ENCODE results near the gene IL19. TPM values are rescaled to one million over a fixed set of nuclear protein-coding genes. Genes with fewer than 3 reads are reported as not detected.

Gene IL19
- total and polyA plus RNA-seq, 9 of the 15 experiments (the other 6 are each of a cell fraction or from before 2014, with no cell fraction given) = not detected

- TF ChIP-seq ZBTB33 (CRISPR knock-in tag; IDR thresholded peaks at IDR 0.05) = no peak
- TF ChIP-seq RFX5 (IDR thresholded peaks at IDR 0.05; ENCODE audit: low read depth, low read length) = no peak
- TF ChIP-seq, protein P1, sequence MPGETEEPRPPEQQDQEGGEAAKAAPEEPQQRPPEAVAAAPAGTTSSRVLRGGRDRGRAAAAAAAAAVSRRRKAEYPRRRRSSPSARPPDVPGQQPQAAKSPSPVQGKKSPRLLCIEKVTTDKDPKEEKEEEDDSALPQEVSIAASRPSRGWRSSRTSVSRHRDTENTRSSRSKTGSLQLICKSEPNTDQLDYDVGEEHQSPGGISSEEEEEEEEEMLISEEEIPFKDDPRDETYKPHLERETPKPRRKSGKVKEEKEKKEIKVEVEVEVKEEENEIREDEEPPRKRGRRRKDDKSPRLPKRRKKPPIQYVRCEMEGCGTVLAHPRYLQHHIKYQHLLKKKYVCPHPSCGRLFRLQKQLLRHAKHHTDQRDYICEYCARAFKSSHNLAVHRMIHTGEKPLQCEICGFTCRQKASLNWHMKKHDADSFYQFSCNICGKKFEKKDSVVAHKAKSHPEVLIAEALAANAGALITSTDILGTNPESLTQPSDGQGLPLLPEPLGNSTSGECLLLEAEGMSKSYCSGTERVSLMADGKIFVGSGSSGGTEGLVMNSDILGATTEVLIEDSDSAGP (CRISPR knock-in tag; IDR thresholded peaks at IDR 0.05) = no peak
- TF ChIP-seq ZNF232 (CRISPR knock-in tag; IDR thresholded peaks at IDR 0.05) = no peak
Observed at GRCh38 chr1:206868264-206868663, 97.7 kb downstream of the IL19 start (continued).

GRCh38 chr1:206872139-206872538 is 101.6 kb downstream of the IL19 start:
- ChIA-PET CTCF (ENCODE audit: low intra/inter-chr PET ratio) (no interaction called here), POLR2A (interaction anchor here (1.1 kb wide), 1 partner anchor 14 kb away, joined by 3 read pairs; no protein-coding TSS in a partner anchor)
- FAIRE-seq (no peak), DNase-seq (ENCODE audit: extremely low read depth in 1 of 4, low spot score in 3 of 4) (no peak), ATAC-seq (no peak)
- no peak overlapping the region for H3K9ac ChIP-seq (ENCODE audit: insufficient read depth in 1 of 2, low read depth in 2 of 2, low read length in 2 of 2)
- no peak overlapping the region for H2AFZ ChIP-seq (ENCODE audit: low read depth, low read length)
- no peak overlapping the region for H3K4me2 ChIP-seq (ENCODE audit: insufficient read depth, low read length)
- no TSS peak for BruUV-seq (replicated peaks)
- H3K4me3 ChIP-seq = no peak overlapping the region
- H3K27me3 ChIP-seq (ENCODE audit: control insufficient read depth in 2 of 2, insufficient read depth in 2 of 2, low read length in 2 of 2) = peaks cover 0 to 5% of the 10 kb centered on the region in 2 experiments; a peak in 2 of 5 replicates
- H3K36me3 ChIP-seq (ENCODE audit: control insufficient read depth, insufficient read depth, low read length) = no peaks in the 10 kb centered on the region
- intact Hi-C loops (cut with micrococcal nuclease) (no loop called here), in situ Hi-C loops (cut with MboI) (no loop called here)
- 0% methylated on average over 3 of the region's 3 CpGs for WGBS (ENCODE audit: insufficient coverage, low coverage, missing lambda C conversion rate)
- no peaks in the 10 kb centered on the region for H3K4me1 ChIP-seq (replicated peaks in 1 of 2; ENCODE audit: control insufficient read depth in 2 of 2, insufficient read depth in 2 of 2, low read length in 2 of 2)
- no peaks in the 10 kb centered on the region for H3K79me2 ChIP-seq (ENCODE audit: control insufficient read depth, insufficient read depth, low read length)
- H3K9me1 ChIP-seq (ENCODE audit: control insufficient read depth, insufficient read depth, low read length) = no peaks in the 10 kb centered on the region
- peaks cover 8% of the 10 kb centered on the region for H3K9me3 ChIP-seq (replicated peaks; ENCODE audit: control insufficient read depth, insufficient read depth, low read depth, low read length)
- no peaks in the 10 kb centered on the region for H4K20me1 ChIP-seq (replicated peaks; ENCODE audit: control insufficient read depth, insufficient read depth, low read length)
- H3K27ac ChIP-seq (ENCODE audit: extremely low read depth, low read depth, low read length) = no peak overlapping the region
- TF ChIP-seq ETV1 (tag; conservative IDR thresholded peaks at IDR 0.05; ENCODE audit: low read depth) = 0 out of 2 replicates have a peak, but pooled peaks have one; percentile 8
- TF ChIP-seq BRF1 (IDR thresholded peaks at IDR 0.05; ENCODE audit: borderline replicate concordance, extremely low read depth, insufficient read length) = no peak
- no peak for TF ChIP-seq TCFL5 (CRISPR knock-in tag; conservative IDR thresholded peaks at IDR 0.05)
- TF ChIP-seq TARDBP (IDR thresholded peaks at IDR 0.05) = no peak
- TF ChIP-seq HINFP (tag; conservative IDR thresholded peaks at IDR 0.05; ENCODE audit: low read depth) = no peak
- peak; percentile 62; the same call in 1 of the 2 replicates for TF ChIP-seq MEF2A (IDR thresholded peaks at IDR 0.05; ENCODE audit: control insufficient read depth, low read depth, low read length)
- TF ChIP-seq NRF1 (conservative IDR thresholded peaks at IDR 0.05 in 1 of 2, IDR thresholded peaks at IDR 0.05 in 1 of 2) = no peak
- TF ChIP-seq SMARCB1 (IDR thresholded peaks at IDR 0.05; ENCODE audit: insufficient read length, low read depth) = no peak
- no peak for TF ChIP-seq RAD21 (CRISPR knock-in tag; conservative IDR thresholded peaks at IDR 0.05 in 1 of 2, IDR thresholded peaks at IDR 0.05 in 1 of 2)
- no peak for TF ChIP-seq FIP1L1 (IDR thresholded peaks at IDR 0.05; ENCODE audit: low read depth, low read length, poor library complexity, severe bottlenecking)
- TF ChIP-seq CBFA2T3 (IDR thresholded peaks at IDR 0.05) = 0 out of 2 replicates have a peak, but pooled peaks have one; percentile 22
- TF ChIP-seq ZNF644 (tag; IDR thresholded peaks at IDR 0.05; ENCODE audit: low read depth) = no peak
- TF ChIP-seq BRD4 (IDR thresholded peaks at IDR 0.05) = no peak

Measured in K562 (cell line).